Stimulated activated CD4-positive, alpha-beta T cell treated with anti-CD3 and anti-CD28 coated beads, Interleukin-2, amount 100 ng/mL, for 4 hours (primary cell): Measurements from ENCODE around the gene CGA.

Source experiments
- DNase-seq: peaks from one replicate; pipeline ENCODE4 v3.0.0-alpha.2; 2020; ENCODE audit warnings: low read depth

The CGA gene

GRCh38 chr6:87088076-87088475, 6.8 kb downstream of the CGA start:
- DNase-seq = no peak

- DNase-seq = no peak
These were observed 12.7 kb downstream of the CGA start for GRCh38 chr6:87082160-87082721.

GRCh38 chr6:87078983-87079616, 15.8 kb downstream of the CGA start:
- peak; percentile 33 for DNase-seq

- DNase-seq = no peak
These were observed 19.7 kb downstream of the CGA start for GRCh38 chr6:87075168-87075567.

GRCh38 chr6:87074101-87074621, 20.7 kb downstream of the CGA start:
- DNase-seq = no peak

GRCh38 chr6:87071683-87072082, 23.2 kb downstream of the CGA start:
- DNase-seq = no peak

- DNase-seq = no peak
These were observed 24.2 kb downstream of the CGA start for GRCh38 chr6:87070741-87071140.

- no peak for DNase-seq
These were observed 26.1 kb downstream of the CGA start for GRCh38 chr6:87068795-87069194.

GRCh38 chr6:87066449-87067333, 28.2 kb downstream of the CGA start:
- DNase-seq = peak; percentile 13

GRCh38 chr6:87065117-87065516, 29.8 kb downstream of the CGA start:
- DNase-seq = no peak

GRCh38 chr6:87059943-87060342, 35.0 kb downstream of the CGA start:
- DNase-seq = no peak

- DNase-seq = no peak
These were observed 40.6 kb downstream of the CGA start for GRCh38 chr6:87054143-87054833.

GRCh38 chr6:87053312-87053711, 41.6 kb downstream of the CGA start:
- DNase-seq = no peak

- DNase-seq = no peak
These were observed 45.1 kb downstream of the CGA start for GRCh38 chr6:87049779-87050178.

- no peak for DNase-seq
These were observed 49.3 kb downstream of the CGA start for GRCh38 chr6:87045521-87046075.

GRCh38 chr6:87040729-87041128, 54.2 kb downstream of the CGA start:
- no peak for DNase-seq
